GM13976 (cell line): Measurements from ENCODE around the gene RGS7.

Experiments used
- DNase-seq: peaks from one replicate; pipeline ENCODE4 v3.0.0; 2012; ENCODE audit warnings: low spot score
- in situ Hi-C: fragments of 300-500 bp; cut with MboI; formaldehyde crosslinking; loops from one replicate; pipeline ENCODE4 v1.12.0; 2022; ENCODE audit warnings: low sequenced_read_pairs, mixed read lengths, inconsistent platforms; ENCODE audit not compliant: unreplicated experiment
- TF ChIP-seq, protein P1 (sequence below): IDR thresholded peaks from 2 replicates; pipeline ENCODE4 v1.5.1; 2012; ENCODE audit warnings: borderline replicate concordance, mild to moderate bottlenecking; ENCODE audit not compliant: insufficient read depth; ENCODE audit errors: extremely low read depth, missing control alignments, control extremely low read depth

RGS7 gene

DNA sequence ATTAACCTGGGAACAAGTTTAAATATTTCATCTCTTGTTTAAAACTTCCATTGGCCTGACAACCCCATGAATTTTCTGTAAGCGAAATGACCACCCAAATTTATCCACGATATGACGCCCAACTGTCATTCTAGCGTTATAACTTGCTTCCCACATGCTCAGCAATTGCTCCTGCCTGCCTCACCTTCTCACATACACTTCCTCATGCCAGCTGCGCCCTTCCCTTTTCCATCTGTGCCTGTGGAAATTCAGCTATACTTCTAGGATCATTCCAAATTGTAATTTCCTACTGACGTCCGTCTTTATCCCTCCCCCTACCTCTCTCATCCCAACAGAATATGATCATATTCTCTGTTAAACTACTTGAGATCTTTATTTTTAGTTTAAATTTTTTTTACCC is 248.0 kb downstream of the RGS7 start:
- in situ Hi-C loops: no loop called here
- no peak for DNase-seq
- TF ChIP-seq, protein P1, sequence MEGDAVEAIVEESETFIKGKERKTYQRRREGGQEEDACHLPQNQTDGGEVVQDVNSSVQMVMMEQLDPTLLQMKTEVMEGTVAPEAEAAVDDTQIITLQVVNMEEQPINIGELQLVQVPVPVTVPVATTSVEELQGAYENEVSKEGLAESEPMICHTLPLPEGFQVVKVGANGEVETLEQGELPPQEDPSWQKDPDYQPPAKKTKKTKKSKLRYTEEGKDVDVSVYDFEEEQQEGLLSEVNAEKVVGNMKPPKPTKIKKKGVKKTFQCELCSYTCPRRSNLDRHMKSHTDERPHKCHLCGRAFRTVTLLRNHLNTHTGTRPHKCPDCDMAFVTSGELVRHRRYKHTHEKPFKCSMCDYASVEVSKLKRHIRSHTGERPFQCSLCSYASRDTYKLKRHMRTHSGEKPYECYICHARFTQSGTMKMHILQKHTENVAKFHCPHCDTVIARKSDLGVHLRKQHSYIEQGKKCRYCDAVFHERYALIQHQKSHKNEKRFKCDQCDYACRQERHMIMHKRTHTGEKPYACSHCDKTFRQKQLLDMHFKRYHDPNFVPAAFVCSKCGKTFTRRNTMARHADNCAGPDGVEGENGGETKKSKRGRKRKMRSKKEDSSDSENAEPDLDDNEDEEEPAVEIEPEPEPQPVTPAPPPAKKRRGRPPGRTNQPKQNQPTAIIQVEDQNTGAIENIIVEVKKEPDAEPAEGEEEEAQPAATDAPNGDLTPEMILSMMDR: no peak

DNA sequence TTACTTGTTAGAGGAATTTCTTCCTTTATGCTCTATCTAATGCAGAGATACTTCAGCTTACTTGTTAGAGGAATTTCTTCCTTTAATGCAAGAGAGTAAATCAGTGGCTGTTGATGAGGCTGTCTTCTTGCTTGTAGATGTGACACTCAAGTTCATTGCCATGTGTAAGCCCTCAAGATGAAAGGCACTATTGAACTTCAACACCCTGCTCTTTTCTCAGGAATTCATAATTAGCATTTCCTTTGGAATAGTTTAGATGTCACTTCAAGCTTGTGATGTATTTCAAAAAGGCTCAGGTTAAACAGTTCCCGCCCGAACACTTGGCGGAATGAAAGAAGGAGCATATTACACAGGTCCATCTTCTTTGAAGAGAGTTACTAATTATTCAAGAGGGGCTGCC is 251.9 kb downstream of the RGS7 start:
- in situ Hi-C loops: no loop called here
- TF ChIP-seq, protein P1: no peak
- no peak for DNase-seq

DNA sequence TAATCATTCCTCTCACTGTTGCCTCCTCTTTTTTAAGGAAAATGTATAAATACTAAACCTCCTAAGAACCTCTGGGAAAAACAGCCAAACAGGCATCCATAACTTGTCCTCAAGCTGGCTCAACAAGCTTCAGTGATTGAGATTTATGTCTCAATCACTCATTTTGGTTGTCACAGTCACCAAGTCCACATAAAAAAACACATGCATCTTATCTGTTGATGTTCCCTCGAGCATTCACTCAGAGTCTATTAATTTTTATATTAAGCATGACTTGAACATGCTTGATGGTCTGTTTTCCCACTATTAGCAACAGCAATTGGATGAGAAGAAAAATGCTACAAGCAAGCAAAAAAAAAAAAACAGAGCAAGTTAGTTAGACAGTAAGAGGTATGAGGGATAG is 254.3 kb downstream of the RGS7 start:
- TF ChIP-seq, protein P1: no peak
- no peak for DNase-seq
- in situ Hi-C loops: no loop called here

DNA sequence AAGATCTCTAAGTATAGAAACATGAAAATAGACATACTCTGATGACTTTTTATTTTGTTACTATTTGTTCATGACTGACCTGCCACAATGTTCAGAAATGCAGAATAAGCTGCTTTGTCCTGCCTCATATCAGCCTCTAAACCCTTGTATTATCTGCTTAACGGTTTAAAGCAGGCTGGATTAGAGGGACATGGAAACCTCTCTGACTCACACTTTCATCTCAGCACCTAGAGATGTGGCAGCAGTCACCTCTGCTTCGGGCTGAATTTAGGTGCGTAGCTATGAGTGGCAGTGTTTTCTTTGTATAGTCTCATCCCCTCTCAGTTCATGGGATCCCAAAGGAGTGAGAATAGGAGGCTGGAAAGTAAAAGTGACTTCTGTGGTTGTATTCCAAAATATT is 255.4 kb downstream of the RGS7 start:
- in situ Hi-C loops: no loop called here
- TF ChIP-seq, protein P1: no peak
- DNase-seq: no peak

DNA sequence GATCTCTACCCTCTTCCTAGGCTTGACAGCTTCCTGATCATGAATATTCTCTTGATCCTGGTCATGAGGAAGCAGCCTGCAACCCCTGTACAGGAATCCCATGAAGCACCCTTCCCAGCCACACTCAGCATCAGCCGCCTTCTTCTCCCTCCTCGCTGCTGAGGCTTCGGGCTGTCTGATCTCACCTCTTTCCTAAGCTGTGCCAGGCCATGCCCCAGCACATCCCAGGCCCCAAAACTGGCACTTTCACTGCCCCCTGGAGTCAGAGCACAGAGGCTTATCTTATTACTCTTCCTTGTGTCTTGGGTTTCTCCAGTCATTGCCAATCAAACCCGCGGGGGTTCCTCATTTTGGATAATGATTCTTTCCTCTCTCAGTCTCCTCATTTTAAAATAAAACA is 259.5 kb downstream of the RGS7 start:
- in situ Hi-C loops: no loop called here
- DNase-seq: no peak
- TF ChIP-seq, protein P1: no peak

DNA sequence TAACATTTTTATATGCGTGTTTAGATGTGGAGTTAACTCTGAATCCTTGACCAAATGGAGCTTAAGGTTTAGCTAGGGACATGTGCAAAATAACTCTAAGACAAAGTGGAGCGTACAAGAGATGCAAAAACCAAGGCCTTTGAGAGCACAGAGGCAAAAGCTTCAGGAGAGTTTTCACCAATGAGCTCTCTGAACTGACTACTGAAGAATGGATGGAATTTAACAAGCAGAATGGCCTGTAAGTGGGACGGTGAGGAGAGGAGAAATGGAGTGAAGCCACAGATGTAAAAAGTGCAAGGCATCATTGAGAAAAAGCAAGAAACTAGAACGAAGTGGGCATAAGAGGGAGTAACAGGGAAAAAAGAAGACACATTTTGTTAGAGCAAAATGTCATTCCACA is 260.0 kb downstream of the RGS7 start:
- DNase-seq: no peak
- TF ChIP-seq, protein P1: no peak
- in situ Hi-C loops: no loop called here

DNA sequence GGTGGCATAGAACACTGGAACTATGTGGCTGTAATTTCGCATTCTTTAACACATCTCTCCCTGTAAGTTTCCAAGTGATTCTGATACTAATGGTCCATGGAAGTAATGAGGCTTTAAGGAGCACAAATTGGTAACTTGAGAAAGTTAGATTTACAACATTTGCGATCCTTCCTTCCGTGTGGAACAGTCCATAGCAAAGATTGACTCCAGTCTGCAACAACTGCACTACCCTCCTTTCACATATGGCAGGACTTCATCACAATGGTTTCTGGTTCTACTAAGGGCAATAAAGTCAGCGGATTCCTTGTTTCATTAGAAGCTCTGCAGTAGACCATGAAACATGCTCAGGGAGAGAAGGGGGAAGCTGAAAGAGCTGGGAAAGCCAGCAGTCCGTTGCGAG is 261.2 kb downstream of the RGS7 start:
- in situ Hi-C loops: no loop called here
- DNase-seq: no peak
- TF ChIP-seq, protein P1: no peak
